ENCODE data around the gene SAP30BP. TPM values are rescaled to one million over a fixed set of nuclear protein-coding genes. Genes with fewer than 3 reads are reported as not detected.

The SAP30BP gene
- total RNA-seq, 4 donors from 2014 or later: 65.3 to 117 (median 101) TPM

DNA sequence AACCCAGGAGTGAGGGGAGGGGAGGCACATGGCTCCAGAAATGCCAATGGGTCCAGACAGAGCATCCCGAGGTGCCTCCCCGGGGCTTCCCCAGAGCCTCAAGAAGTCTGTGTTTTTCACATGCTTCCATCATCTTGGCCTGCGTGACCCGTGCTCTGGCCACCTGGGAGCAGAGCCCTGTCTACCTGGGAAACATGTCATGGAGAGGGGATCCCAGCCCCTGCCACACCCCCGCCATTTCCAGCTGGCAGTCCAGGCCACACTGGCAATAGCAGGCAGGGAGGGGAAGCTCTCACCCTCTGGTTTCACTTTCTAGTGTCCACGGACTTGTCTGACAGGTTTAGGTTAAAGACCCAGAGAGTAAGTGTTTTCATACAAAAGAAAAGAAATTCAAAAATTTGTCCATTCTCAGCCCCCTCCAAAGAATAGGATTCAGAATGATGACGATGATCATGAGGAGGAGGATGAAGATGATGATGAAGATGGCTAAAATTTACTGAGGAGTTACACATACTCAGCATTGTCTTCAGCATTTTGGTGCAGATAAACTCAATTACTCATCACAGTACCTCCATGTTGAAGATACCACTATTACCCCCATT, 24.9 kb upstream of the SAP30BP start:
- no peak for TF ChIP-seq POLR2A (IDR thresholded peaks at IDR 0.05)
- H3K4me3 ChIP-seq: no peak overlapping the region
- H3K9me3 ChIP-seq: no peaks in the 10 kb centered on the region
- H3K36me3 ChIP-seq: no peaks in the 10 kb centered on the region
- H3K27ac ChIP-seq: peak overlapping the region in 2 of 4 donors; percentile 16 to 62
- peaks cover 0 to 26% (median 0%) of the 10 kb centered on the region in 4 donors for H3K4me1 ChIP-seq
- no peaks in the 10 kb centered on the region for H3K27me3 ChIP-seq
- DNase-seq: peak in 1 of 3 donors; percentile 60

DNA sequence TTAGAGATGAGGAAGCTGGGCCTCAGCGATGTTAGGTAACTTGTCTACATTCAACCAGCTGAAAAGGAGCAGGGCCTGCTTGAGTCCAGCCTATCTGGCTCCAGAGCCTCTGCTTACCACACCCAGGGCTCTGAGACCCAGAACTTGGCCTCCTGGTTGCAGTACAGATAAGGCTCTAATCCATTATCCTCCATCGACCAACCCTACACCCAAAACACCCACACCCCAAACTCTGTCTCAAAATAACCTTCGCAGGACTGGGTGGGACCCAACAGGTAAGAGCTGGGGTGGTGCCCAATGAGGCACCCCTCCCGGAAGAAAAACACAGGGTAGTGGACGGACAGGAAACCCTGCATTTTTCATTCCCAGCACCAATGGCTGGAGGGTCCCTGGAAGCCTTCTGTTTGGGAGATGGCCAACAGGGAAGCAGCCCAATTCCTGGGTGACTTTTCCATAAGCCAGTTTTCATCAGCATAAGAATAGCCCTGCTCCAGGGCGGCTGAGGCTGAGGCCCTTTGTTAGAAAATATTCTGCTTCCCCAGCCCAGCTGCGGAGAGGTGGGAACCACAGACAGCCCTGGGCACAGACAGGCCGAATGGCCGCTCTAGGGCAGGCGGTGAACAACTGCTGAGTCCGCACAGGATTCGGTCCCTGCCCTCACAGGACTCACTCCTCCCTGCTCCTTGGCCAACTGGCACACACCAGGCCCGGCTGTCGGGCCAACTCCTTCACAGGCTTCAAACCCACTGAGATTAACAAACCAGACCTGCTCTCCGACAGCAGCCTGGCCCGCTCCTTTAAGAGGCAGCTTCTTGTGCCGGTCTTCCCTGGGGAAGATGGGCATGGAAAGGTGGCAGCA, 24.1 kb upstream of the SAP30BP start:
- H3K4me1 ChIP-seq: peaks cover 0 to 19% (median 0%) of the 10 kb centered on the region in 4 donors
- no peaks in the 10 kb centered on the region for H3K27me3 ChIP-seq
- TF ChIP-seq, protein P1, sequence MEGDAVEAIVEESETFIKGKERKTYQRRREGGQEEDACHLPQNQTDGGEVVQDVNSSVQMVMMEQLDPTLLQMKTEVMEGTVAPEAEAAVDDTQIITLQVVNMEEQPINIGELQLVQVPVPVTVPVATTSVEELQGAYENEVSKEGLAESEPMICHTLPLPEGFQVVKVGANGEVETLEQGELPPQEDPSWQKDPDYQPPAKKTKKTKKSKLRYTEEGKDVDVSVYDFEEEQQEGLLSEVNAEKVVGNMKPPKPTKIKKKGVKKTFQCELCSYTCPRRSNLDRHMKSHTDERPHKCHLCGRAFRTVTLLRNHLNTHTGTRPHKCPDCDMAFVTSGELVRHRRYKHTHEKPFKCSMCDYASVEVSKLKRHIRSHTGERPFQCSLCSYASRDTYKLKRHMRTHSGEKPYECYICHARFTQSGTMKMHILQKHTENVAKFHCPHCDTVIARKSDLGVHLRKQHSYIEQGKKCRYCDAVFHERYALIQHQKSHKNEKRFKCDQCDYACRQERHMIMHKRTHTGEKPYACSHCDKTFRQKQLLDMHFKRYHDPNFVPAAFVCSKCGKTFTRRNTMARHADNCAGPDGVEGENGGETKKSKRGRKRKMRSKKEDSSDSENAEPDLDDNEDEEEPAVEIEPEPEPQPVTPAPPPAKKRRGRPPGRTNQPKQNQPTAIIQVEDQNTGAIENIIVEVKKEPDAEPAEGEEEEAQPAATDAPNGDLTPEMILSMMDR (IDR thresholded peaks at IDR 0.05): no peak
- TF ChIP-seq POLR2A (IDR thresholded peaks at IDR 0.05): no peak
- H3K36me3 ChIP-seq: no peaks in the 10 kb centered on the region
- no peak overlapping the region for H3K4me3 ChIP-seq
- no peaks in the 10 kb centered on the region for H3K9me3 ChIP-seq
- H3K27ac ChIP-seq: peak overlapping the region in 2 of 4 donors; percentile 16 to 62
- peak in 1 of 3 donors; percentile 50 for DNase-seq

DNA sequence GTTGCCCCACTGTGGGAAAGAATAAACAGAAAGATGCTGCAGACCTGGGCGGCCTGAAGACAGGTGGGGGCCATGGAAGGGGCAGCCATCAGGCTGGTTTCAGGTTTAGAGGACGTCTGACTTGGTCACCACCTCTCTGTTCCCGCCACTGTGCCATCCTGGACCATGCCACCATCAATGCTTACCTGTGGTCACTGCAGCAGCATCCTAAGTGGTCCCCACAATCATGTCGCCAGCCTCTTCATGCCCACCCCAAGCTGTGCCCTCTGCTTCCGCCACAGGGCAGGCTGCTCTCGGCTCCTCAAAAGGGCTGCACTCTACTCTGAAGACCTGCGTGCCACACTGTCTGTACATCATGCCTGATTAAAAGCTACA, 23.5 kb upstream of the SAP30BP start:
- Histone ChIP-seq H3K4me1 (peaks cover 0 to 18% (median 0%) of the 10 kb centered on the region in 4 donors), H3K9me3 (no peaks in the 10 kb centered on the region), H3K27me3 (no peaks in the 10 kb centered on the region), H3K27ac (peak overlapping the region in 1 of 4 donors; percentile 62), H3K36me3 (no peaks in the 10 kb centered on the region), H3K4me3 (no peak overlapping the region)
- TF ChIP-seq, protein P1 (IDR thresholded peaks at IDR 0.05): no peak
- no peak for TF ChIP-seq POLR2A (IDR thresholded peaks at IDR 0.05)
- DNase-seq: no peak

DNA sequence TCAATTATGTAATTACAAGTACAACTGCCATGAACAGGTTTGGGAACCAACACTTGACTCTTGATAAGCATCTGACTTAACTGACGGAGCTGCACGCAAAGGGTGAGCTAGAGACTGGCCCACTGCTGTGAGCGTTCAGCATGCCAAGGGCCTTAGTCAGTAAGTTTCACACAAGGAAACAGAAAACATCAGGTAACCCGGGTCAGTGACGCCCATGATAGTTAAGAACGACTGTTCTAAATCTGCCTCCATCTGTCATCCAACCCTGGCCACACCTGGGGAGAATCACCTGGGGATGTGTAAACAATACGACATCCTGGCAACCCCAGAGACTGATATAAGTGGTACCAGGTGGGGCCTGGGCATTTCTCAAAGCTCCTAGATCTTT, 21.6 kb upstream of the SAP30BP start:
- DNase-seq: peak in 1 of 3 donors; percentile 83
- peaks cover 0 to 18% (median 0%) of the 10 kb centered on the region in 4 donors for H3K4me1 ChIP-seq
- peak overlapping the region in 3 of 4 donors; percentile 80 to 96 (median 91) for H3K27ac ChIP-seq
- H3K36me3 ChIP-seq: peaks cover 0 to 9% (median 0%) of the 10 kb centered on the region in 3 donors
- no peak for TF ChIP-seq POLR2A (IDR thresholded peaks at IDR 0.05)
- TF ChIP-seq, protein P1 (IDR thresholded peaks at IDR 0.05): no peak
- no peak overlapping the region for H3K4me3 ChIP-seq
- H3K9me3 ChIP-seq: no peaks in the 10 kb centered on the region
- no peaks in the 10 kb centered on the region for H3K27me3 ChIP-seq

DNA sequence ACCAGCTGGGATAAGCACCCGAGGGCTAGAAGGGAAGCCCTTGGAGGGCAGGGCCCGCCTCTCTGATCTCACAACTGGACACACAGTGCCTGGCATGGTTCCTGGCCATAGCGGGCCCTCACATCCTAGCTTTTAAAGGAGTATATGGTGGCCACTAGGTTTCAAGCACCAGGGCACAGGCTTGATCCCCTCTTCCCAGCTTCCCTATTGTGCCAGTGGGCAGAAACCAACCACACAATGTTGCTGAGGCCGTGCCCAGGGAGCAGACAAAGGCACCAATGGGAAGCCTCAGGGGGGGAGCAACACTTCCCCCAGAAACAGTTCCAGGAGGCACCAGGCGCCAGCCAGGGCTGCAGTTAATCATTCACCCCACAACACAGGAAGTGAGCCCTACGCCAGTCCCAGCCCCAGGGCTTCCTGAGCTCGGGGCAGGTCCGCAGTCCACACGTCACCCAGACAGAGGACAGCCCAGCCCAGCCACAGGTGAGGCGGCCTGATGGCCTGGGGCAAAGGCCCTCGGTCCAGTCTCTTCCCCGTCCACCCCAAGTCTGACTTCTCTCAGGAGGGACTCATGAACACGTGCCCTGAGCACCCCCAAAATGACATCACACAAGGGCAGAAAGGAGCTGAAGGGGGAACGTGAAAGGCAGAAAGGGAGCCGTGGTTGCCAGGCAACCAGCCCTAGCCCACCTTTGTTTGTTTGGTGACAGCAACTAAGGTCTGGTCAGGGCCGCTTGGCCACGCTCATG, 21.1 kb upstream of the SAP30BP start:
- Histone ChIP-seq H3K4me1 (peaks cover 0 to 18% (median 0%) of the 10 kb centered on the region in 4 donors), H3K4me3 (peak overlapping the region in 2 of 4 donors; percentile 30 to 40), H3K27ac (peak overlapping the region in 3 of 4 donors; percentile 80 to 96 (median 91)), H3K36me3 (peaks cover 0 to 14% (median 0%) of the 10 kb centered on the region in 3 donors), H3K27me3 (no peaks in the 10 kb centered on the region), H3K9me3 (no peaks in the 10 kb centered on the region)
- peak in 2 of 3 donors; percentile 90 for DNase-seq
- TF ChIP-seq, protein P1 (IDR thresholded peaks at IDR 0.05): no peak
- TF ChIP-seq POLR2A (IDR thresholded peaks at IDR 0.05): peak; percentile 46 to 86

Measured in Peyer's patch (tissue), 4 donors.